Measurements from ENCODE around the gene AFM.

- TF ChIP-seq KDM1A (IDR thresholded peaks at IDR 0.05; ENCODE audit: low read depth), result no peak
- no peak for TF ChIP-seq PBX3 (IDR thresholded peaks at IDR 0.05)
- TF ChIP-seq RAD21 (conservative IDR thresholded peaks at IDR 0.05 in 1 of 2, IDR thresholded peaks at IDR 0.05 in 1 of 2), result no peak
- TF ChIP-seq EHF (CRISPR knock-in tag; IDR thresholded peaks at IDR 0.05), result no peak
- TF ChIP-seq POLR2A (IDR thresholded peaks at IDR 0.05; ENCODE audit: low read length), result no peak
- TF ChIP-seq, protein P1, sequence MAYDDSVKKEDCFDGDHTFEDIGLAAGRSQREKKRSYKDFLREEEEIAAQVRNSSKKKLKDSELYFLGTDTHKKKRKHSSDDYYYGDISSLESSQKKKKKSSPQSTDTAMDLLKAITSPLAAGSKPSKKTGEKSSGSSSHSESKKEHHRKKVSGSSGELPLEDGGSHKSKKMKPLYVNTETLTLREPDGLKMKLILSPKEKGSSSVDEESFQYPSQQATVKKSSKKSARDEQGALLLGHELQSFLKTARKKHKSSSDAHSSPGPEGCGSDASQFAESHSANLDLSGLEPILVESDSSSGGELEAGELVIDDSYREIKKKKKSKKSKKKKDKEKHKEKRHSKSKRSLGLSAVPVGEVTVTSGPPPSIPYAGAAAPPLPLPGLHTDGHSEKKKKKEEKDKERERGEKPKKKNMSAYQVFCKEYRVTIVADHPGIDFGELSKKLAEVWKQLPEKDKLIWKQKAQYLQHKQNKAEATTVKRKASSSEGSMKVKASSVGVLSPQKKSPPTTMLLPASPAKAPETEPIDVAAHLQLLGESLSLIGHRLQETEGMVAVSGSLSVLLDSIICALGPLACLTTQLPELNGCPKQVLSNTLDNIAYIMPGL (CRISPR knock-in tag; IDR thresholded peaks at IDR 0.05; ENCODE audit: borderline replicate concordance), result no peak
- no peak for TF ChIP-seq RCOR1 (IDR thresholded peaks at IDR 0.05; ENCODE audit: low read depth, low read length)
- no peak for TF ChIP-seq EP300 (IDR thresholded peaks at IDR 0.05)
- no peak for TF ChIP-seq BCL3 (IDR thresholded peaks at IDR 0.05)
- TF ChIP-seq HOXB5 (CRISPR knock-in tag; IDR thresholded peaks at IDR 0.05), result no peak
- no peak for TF ChIP-seq MAFK (IDR thresholded peaks at IDR 0.05; ENCODE audit: partially characterized antibody)
Measured at GRCh38 chr4:73451981-73452747, 29.4 kb upstream of the AFM start.

All from A549 (cell line).